ENCODE results near the gene GNG3. TPM values are rescaled to one million over a fixed set of nuclear protein-coding genes. Genes with fewer than 3 reads are reported as not detected.
A peak's percentile ranks its signal among the peaks of the same experiment; 100 is the strongest.

GNG3 gene
- total RNA-seq, 2 donors from 2014 or later = not detected

- intact Hi-C loops (cut with DNase I) = no loop called here
- H3K9me3 ChIP-seq = no peaks in the 10 kb centered on the region
- WGBS = 81% methylated on average over 15 of the region's 15 CpGs
- no peak overlapping the region for H3K27ac ChIP-seq
- DNase-seq (ENCODE audit: low spot score) = no peak
- H3K36me3 ChIP-seq = no peaks in the 10 kb centered on the region
- TF ChIP-seq POLR2A (IDR thresholded peaks at IDR 0.05) = no peak
- no peak for TF ChIP-seq CTCF (IDR thresholded peaks at IDR 0.05)
- no peak for TF ChIP-seq POLR2AphosphoS5 (IDR thresholded peaks at IDR 0.05)
- H3K27me3 ChIP-seq (replicated peaks; ENCODE audit: insufficient read depth) = no peaks in the 10 kb centered on the region
- H3K4me1 ChIP-seq (replicated peaks) = peaks cover 14% of the 10 kb centered on the region
- H3K4me3 ChIP-seq = peak overlapping the region in 1 of 2 donors; percentile 86
These were observed 29.8 kb upstream of the GNG3 start for GRCh38 chr11:62677714-62678113.

GRCh38 chr11:62678433-62678769 lies 29.1 kb upstream of the GNG3 start:
- no peaks in the 10 kb centered on the region for H3K36me3 ChIP-seq
- H3K9me3 ChIP-seq = no peaks in the 10 kb centered on the region
- WGBS = 5% methylated on average over 9 of the region's 16 CpGs
- peaks cover 8% of the 10 kb centered on the region for H3K4me1 ChIP-seq (replicated peaks)
- no peak for DNase-seq (ENCODE audit: low spot score)
- intact Hi-C loops (cut with DNase I) = no loop called here
- peak overlapping the region; percentile 86 to 90 for H3K4me3 ChIP-seq
- TF ChIP-seq POLR2AphosphoS5 (IDR thresholded peaks at IDR 0.05) (no peak), POLR2A (IDR thresholded peaks at IDR 0.05) (no peak)
- H3K27me3 ChIP-seq (replicated peaks; ENCODE audit: insufficient read depth) = no peaks in the 10 kb centered on the region
- peak overlapping the region; percentile 79 to 82 for H3K27ac ChIP-seq

GRCh38 chr11:62678770-62679696 lies 28.4 kb upstream of the GNG3 start, which contains the start of gene UBXN1:
UBXN1 (minus strand) TSS chr11:62679073; CDS start chr11:62678923, 150 bp downstream.
- H3K9me3 ChIP-seq = no peaks in the 10 kb centered on the region
- peaks cover 8% of the 10 kb centered on the region for H3K4me1 ChIP-seq (replicated peaks)
- peak within 1 kb of the TSS; percentile 86 to 90 for H3K4me3 ChIP-seq
- TF ChIP-seq POLR2A (IDR thresholded peaks at IDR 0.05) (peak; percentile 16), CTCF (IDR thresholded peaks at IDR 0.05) (no peak), POLR2AphosphoS5 (IDR thresholded peaks at IDR 0.05) (peak; percentile 97)
- H3K27ac ChIP-seq = peak within 1 kb of the TSS; percentile 79 to 82
- H3K36me3 ChIP-seq = no peaks in the 10 kb centered on the region
- peak; percentile 84 for DNase-seq (ENCODE audit: low spot score)
- WGBS = 9% methylated on average over 47 of the region's 55 CpGs
- intact Hi-C loops (cut with DNase I) = no loop called here
- H3K27me3 ChIP-seq (replicated peaks; ENCODE audit: insufficient read depth) = no peaks in the 10 kb centered on the region

- 54% methylated on average over 4 of the region's 4 CpGs for WGBS
- intact Hi-C loops (cut with DNase I) = no loop called here
- Histone ChIP-seq H3K36me3 (no peaks in the 10 kb centered on the region), H3K4me3 (no peak overlapping the region), H3K27me3 (replicated peaks; ENCODE audit: insufficient read depth) (no peaks in the 10 kb centered on the region), H3K27ac (peak overlapping the region in 1 of 2 donors; percentile 15), H3K9me3 (no peaks in the 10 kb centered on the region), H3K4me1 (replicated peaks) (peaks cover 8% of the 10 kb centered on the region)
- TF ChIP-seq CTCF (IDR thresholded peaks at IDR 0.05) (peak in 3 of 4 experiments; percentile 39 to 58 (median 45)), POLR2A (IDR thresholded peaks at IDR 0.05) (no peak), POLR2AphosphoS5 (IDR thresholded peaks at IDR 0.05) (peak; percentile 27)
- DNase-seq (ENCODE audit: low spot score) = peak; percentile 48
These were observed 26.6 kb upstream of the GNG3 start for GRCh38 chr11:62680825-62681240.

GRCh38 chr11:62682518-62682917 lies 25.0 kb upstream of the GNG3 start:
- intact Hi-C loops (cut with DNase I) = no loop called here
- DNase-seq (ENCODE audit: low spot score) = no peak

More at GRCh38 chr11:62682518-62682917, 25.0 kb upstream of the GNG3 start:
- Histone ChIP-seq H3K9me3 (no peaks in the 10 kb centered on the region), H3K27me3 (replicated peaks; ENCODE audit: insufficient read depth) (no peaks in the 10 kb centered on the region), H3K4me3 (no peak overlapping the region), H3K27ac (no peak overlapping the region), H3K4me1 (replicated peaks) (peaks cover 6% of the 10 kb centered on the region), H3K36me3 (no peaks in the 10 kb centered on the region)
- 70% methylated on average over 7 of the region's 7 CpGs for WGBS
- TF ChIP-seq POLR2AphosphoS5 (IDR thresholded peaks at IDR 0.05) = peak; percentile 17
- TF ChIP-seq POLR2A (IDR thresholded peaks at IDR 0.05) = no peak
- no peak for TF ChIP-seq CTCF (IDR thresholded peaks at IDR 0.05)

Data from prostate gland (tissue), 2 donors.